Measurements from ENCODE around the gene CEP112. TPM values are rescaled to one million over a fixed set of nuclear protein-coding genes. Genes with fewer than 3 reads are reported as not detected.

CEP112 gene
- total and polyA plus RNA-seq, 2 of the 13 experiments (the other 11 are each of a cell fraction or from before 2014, with no cell fraction given) = 1.2 to 3.4 TPM

DNA sequence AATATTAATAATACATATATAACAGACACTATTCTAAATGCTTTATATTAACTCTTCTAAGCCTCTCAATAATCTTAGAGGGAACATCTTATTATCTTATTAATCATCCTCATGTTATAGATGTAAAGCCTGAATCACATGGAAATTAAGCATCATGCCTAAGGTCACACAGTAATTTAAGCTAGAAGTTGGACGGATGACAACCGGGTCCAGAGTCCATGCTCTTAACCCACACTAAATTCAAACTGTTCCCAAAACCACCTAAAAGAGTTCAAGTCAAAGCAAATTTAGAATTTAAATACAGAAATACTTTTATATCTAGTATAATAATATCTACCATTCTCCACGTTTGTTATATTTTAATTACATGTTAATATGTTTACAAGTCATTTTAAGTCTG lies 193.3 kb downstream of the CEP112 start:
- FAIRE-seq (no peak), DNase-seq (ENCODE audit: low spot score) (no peak), ATAC-seq (no peak)
- WGBS (ENCODE audit: low lambda C conversion rate) = 39% methylated on average over 3 of the region's 3 CpGs
- no peaks in the 10 kb centered on the region for H3K4me1 ChIP-seq (ENCODE audit: insufficient read depth, low read length)
- POLR2A ChIA-PET = no interaction called here
- no peaks in the 10 kb centered on the region for H3K36me3 ChIP-seq (replicated peaks in 1 of 2; ENCODE audit: control insufficient read depth in 1 of 2, insufficient read depth in 2 of 2, low read length in 2 of 2)
- in situ Hi-C loops (cut with HindIII; ENCODE audit: extremely low pct_ligation_motif_present, low pct_unique_long_range_greater_than_20kb) = no loop called here
- CTCF ChIA-PET (ENCODE audit: low intra/inter-chr PET ratio, low total read pairs) = interaction anchor here (0.6 kb wide), 1 partner anchor 588 kb away, joined by 3 read pairs; no protein-coding TSS in a partner anchor
- TF ChIP-seq XRCC5 (optimal IDR thresholded peaks at IDR 0.05; ENCODE audit: low read length) = no peak
- TF ChIP-seq FOXA1 (IDR thresholded peaks at IDR 0.05) = no peak
- no peak for TF ChIP-seq FOXA1 (CRISPR knock-in tag; IDR thresholded peaks at IDR 0.05)
- TF ChIP-seq ZNF124 (CRISPR knock-in tag; IDR thresholded peaks at IDR 0.05) = no peak
- no peak for TF ChIP-seq ZNF101 (CRISPR knock-in tag; IDR thresholded peaks at IDR 0.05; ENCODE audit: borderline replicate concordance, low read depth)
- no peak for TF ChIP-seq ZNF138 (CRISPR knock-in tag; IDR thresholded peaks at IDR 0.05; ENCODE audit: low read depth)
- TF ChIP-seq, protein P1, sequence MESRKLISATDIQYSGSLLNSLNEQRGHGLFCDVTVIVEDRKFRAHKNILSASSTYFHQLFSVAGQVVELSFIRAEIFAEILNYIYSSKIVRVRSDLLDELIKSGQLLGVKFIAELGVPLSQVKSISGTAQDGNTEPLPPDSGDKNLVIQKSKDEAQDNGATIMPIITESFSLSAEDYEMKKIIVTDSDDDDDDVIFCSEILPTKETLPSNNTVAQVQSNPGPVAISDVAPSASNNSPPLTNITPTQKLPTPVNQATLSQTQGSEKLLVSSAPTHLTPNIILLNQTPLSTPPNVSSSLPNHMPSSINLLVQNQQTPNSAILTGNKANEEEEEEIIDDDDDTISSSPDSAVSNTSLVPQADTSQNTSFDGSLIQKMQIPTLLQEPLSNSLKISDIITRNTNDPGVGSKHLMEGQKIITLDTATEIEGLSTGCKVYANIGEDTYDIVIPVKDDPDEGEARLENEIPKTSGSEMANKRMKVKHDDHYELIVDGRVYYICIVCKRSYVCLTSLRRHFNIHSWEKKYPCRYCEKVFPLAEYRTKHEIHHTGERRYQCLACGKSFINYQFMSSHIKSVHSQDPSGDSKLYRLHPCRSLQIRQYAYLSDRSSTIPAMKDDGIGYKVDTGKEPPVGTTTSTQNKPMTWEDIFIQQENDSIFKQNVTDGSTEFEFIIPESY (CRISPR knock-in tag; IDR thresholded peaks at IDR 0.05) = no peak
- no peak for TF ChIP-seq SOX6 (IDR thresholded peaks at IDR 0.05)
- TF ChIP-seq SOX6 (CRISPR knock-in tag; IDR thresholded peaks at IDR 0.05) = no peak
- TF ChIP-seq PRMT3 (CRISPR knock-in tag; IDR thresholded peaks at IDR 0.05; ENCODE audit: borderline replicate concordance, low read depth) = no peak
- TF ChIP-seq JDP2 (CRISPR knock-in tag; IDR thresholded peaks at IDR 0.05; ENCODE audit: borderline replicate concordance) = no peak
- TF ChIP-seq HNRNPK (IDR thresholded peaks at IDR 0.05; ENCODE audit: low read depth, low read length, poor library complexity, severe bottlenecking) = no peak
- TF ChIP-seq EHMT2 (IDR thresholded peaks at IDR 0.05; ENCODE audit: borderline replicate concordance, low read depth, low read length) = no peak
- TF ChIP-seq, protein P2, sequence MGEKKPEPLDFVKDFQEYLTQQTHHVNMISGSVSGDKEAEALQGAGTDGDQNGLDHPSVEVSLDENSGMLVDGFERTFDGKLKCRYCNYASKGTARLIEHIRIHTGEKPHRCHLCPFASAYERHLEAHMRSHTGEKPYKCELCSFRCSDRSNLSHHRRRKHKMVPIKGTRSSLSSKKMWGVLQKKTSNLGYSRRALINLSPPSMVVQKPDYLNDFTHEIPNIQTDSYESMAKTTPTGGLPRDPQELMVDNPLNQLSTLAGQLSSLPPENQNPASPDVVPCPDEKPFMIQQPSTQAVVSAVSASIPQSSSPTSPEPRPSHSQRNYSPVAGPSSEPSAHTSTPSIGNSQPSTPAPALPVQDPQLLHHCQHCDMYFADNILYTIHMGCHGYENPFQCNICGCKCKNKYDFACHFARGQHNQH (CRISPR knock-in tag; IDR thresholded peaks at IDR 0.05) = no peak
- TF ChIP-seq MZF1 (CRISPR knock-in tag; IDR thresholded peaks at IDR 0.05; ENCODE audit: borderline replicate concordance) = no peak
- TF ChIP-seq, protein P3, sequence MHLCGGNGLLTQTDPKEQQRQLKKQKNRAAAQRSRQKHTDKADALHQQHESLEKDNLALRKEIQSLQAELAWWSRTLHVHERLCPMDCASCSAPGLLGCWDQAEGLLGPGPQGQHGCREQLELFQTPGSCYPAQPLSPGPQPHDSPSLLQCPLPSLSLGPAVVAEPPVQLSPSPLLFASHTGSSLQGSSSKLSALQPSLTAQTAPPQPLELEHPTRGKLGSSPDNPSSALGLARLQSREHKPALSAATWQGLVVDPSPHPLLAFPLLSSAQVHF (CRISPR knock-in tag; IDR thresholded peaks at IDR 0.05) = no peak
- no peak for TF ChIP-seq GPN1 (CRISPR knock-in tag; IDR thresholded peaks at IDR 0.05; ENCODE audit: borderline replicate concordance)
- TF ChIP-seq ZFP36 (IDR thresholded peaks at IDR 0.05; ENCODE audit: borderline replicate concordance, low read depth, low read length, partially characterized antibody) = no peak
- TF ChIP-seq SMAD9 (CRISPR knock-in tag; IDR thresholded peaks at IDR 0.05) = no peak
- TF ChIP-seq ZC3H13 (CRISPR knock-in tag; IDR thresholded peaks at IDR 0.05) = no peak
- no peak overlapping the region for H3K4me2 ChIP-seq (ENCODE audit: low read depth, low read length)
- no peak overlapping the region for H3K9ac ChIP-seq (ENCODE audit: insufficient read depth, low read depth, low read length)
- no peak overlapping the region for H3K27ac ChIP-seq (ENCODE audit: extremely low read length, insufficient read depth, low read length)
- intact Hi-C loops (cut with micrococcal nuclease; ENCODE audit: unreplicated experiment) = no loop called here
- H3K79me2 ChIP-seq (ENCODE audit: insufficient read depth, low read length) = no peaks in the 10 kb centered on the region
- no peak overlapping the region for H3K4me3 ChIP-seq (replicated peaks in 1 of 3; ENCODE audit: insufficient read depth in 1 of 3, low read depth in 2 of 3, low read length in 3 of 3)
- H3K27me3 ChIP-seq (ENCODE audit: control insufficient read depth in 1 of 2, insufficient read depth in 2 of 2, low read length in 2 of 2) = no peaks in the 10 kb centered on the region
- BruUV-seq (replicated peaks) = no TSS peak
- no peaks in the 10 kb centered on the region for H4K20me1 ChIP-seq (ENCODE audit: insufficient read depth, low read length)
- no peak overlapping the region for H2AFZ ChIP-seq (ENCODE audit: low read length)
- no peaks in the 10 kb centered on the region for H3K9me3 ChIP-seq (ENCODE audit: low read length)

All from HepG2 (cell line).